Measurements from ENCODE around the gene AKAP3.

Gene AKAP3

DNA sequence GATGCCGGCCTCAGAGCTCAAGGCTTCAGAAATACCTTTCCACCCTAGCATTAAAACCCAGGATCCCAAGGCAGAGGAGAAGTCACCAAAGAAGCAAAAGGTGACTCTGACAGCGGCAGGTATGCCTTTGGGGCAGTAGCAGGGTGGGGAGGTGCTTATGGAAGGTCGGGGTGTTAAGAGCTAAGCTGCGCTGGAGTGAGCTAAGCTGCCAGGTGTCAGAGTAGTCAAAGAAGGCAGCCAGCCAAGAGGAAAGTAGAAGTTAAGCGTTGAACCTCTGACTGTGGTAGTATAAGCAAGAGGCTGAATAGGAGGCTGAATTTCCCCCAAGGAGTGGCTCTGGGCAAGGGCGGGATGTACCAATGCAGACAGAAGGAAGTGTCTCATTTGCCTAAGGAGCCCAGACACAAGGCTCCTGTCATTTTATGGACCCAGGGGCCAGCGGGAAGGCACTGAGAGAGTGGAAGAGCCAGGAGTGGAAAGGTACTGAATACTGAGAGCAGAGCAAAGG, 57.6 kb downstream of the AKAP3 start:
- no peak for DNase-seq

DNA sequence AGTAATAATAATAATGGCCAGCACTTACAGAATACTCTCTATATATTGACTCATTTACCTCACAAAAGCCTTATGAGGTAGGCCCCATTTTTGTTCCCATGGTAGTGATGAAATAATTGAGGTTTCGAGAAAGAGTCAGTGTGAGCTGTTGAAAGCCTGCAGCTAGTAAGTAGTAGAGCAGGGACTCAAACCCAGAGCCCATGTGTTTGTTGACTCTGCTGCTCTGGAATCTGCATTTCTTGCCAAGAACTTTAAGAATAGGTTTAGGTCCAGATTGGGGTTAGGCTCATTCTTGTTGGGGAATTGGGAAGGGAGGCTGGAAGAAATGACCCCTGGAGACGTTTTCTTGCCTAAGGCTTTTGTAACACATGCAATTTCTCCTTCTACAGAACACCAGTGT, 58.9 kb downstream of the AKAP3 start:
- no peak for DNase-seq

DNA sequence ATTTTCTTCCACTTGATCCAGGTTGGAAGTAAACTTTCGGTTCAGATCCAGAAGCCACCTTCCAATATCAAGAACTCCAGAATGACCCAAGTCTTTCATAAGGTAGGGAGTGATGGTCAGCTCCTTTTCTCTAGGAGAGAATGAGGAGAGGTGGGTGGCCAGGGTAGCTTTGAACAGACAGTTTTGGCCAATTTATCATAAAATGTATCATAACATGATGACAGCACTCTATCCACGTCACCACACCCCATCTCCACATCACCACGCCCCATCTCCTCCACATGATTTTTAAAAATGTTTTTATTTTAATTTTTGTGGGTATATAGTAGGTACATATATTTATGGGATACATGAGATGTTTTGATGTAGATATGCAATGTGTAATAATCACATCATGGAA, 59.9 kb downstream of the AKAP3 start:
- no peak for DNase-seq

DNA sequence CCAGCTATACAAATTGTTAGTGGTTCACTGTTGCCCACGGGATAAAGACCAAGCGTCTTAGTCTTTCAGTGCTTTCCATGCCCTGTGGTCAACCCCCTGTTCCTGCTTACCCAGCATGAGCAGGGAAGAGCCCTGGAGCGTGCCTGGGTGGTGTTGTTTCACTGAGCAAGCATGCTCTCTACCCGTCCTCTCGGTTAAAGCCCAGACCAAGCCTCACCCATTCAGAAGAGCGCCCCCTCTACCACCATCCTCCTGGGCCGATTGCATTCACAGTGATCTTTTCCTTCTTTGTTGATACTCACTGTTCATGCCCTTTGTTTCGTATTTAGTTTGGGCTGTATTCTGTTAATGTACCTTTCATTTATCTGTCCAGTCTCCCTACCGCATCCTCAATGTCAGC, 61.7 kb downstream of the AKAP3 start:
- DNase-seq, result no peak

DNA sequence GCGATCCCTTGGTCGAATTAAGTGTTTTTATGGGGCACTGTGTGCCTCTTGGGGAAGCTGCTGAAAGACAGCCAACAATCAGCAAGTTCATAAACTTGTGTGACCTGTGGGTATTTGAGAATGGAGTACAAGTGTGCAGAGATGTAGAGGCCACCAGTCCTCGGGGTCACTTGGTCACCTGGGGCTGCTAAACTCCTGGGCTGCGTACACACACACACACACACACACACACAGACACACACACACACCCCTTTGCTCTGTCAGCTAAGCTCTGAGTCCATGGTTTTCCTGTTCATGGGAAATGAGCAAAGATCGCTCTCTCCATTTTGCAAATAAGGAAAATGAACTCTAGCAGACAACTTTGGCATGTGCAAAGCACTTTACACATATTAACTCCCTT, 62.4 kb downstream of the AKAP3 start:
- no peak for DNase-seq

DNA sequence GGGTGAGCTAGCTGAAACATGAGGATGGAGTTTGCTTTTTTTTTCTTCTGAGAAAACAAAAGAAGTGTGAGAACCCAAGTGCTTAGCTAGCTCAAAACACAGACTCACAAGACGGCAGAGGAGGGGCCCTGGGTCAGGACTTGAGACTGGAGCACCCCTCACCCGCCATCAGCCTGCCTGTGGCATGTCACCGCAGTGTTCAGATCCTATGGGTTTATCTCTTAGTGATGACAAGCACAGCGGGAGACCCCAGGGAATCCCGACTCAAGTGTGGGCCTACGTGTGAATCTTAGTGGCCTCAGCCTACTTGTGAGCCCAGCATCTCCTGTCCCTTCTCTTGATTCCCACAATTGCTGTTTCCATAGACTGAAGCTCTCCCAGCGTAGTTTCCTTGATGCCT, 64.0 kb downstream of the AKAP3 start:
- no peak for DNase-seq

DNA sequence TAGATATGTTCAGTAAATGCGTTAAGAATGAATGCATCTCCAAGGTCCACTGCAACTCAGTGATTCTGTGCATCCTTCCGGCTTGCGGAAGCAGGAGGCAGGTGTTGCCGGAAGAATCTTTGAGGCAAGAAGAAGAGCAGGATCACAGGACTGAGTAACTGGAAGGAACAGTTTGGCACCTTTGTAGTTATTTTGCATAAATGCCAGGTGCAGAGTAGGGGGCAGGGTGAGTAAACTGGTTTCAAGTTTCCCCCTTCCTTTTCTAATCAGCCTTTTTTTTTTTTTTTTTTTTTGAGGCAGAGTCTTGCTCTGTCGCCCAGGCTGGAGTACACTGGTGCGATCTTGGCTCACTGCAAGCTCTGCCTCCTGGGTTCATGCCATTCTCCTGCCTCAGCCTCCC, 64.6 kb downstream of the AKAP3 start:
- no peak for DNase-seq

DNA sequence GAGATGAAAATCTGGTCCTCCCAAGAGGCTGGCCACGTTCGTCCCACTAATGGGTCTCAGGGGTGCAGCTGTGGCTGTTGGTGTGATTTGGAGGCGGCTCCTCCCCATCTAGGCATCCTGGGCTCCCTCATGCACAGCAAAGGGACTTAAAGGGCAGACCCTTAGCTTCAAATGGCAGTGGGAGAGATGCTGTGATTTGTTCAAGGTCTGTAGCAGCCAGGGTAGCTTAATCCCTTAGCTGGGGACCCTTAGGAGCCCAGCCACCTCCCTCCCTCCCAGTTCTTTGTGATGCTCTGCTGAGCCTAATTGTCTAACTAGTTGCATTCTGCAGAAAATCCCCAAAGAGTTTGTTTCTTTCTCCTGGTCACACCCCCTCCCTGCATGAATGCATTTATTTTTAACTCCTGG, 68.6 kb downstream of the AKAP3 start:
- no peak for DNase-seq

DNA sequence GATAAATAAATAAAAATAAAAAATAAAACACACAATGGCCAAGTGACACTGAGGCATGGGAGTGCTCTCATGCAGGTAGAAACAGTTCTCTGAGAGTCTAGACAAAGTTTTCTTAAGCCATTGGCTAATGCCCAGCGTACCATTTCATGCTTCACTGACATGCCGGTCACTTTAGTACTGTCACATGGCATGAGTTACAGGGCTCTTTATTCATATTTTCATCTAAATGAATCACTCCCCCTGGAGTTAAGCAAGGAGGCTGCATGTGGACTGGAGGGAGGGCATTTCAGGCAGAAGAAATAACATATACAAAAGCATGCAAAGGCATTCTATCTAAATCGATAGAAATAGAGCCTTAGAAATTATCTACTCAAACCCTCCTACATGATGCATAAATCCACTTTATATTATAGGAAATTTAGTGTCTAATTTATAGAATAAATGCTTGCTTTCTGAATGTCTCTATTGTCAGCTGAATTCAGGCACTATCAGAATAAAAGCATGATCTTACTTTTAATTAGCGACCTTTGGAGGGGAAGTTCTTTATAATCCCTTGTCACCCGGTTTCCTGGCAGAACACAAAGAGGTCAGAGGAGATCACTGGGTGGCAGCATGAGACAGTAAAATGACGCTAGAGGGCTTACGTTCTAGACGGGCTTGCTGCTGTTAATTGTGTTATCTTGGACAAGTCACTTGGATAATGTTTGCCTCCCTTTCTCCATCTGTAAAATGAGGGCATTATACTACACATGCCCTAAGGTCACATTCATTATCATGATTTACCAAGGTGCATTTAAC, 69.3 kb downstream of the AKAP3 start:
- no peak for DNase-seq

DNA sequence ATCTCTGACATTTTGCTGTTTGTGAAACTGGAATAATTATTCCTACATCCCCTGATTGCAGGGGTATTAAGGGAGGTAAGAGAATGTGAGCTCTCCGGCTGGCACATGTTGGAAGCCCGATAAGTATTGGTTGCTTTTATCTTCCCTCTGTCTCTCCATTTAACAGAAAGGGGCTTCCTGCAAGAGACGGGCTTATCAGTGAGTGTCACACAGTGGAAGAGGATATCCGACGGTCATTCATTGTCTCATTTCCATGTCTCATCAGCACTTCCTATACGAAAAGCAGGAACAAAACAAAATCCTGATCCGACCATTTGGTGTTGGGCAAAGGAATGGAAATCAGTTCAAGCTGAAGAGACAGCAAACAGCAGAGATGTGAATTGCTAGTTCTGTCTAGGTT, 76.2 kb downstream of the AKAP3 start:
- DNase-seq, result no peak

DNA sequence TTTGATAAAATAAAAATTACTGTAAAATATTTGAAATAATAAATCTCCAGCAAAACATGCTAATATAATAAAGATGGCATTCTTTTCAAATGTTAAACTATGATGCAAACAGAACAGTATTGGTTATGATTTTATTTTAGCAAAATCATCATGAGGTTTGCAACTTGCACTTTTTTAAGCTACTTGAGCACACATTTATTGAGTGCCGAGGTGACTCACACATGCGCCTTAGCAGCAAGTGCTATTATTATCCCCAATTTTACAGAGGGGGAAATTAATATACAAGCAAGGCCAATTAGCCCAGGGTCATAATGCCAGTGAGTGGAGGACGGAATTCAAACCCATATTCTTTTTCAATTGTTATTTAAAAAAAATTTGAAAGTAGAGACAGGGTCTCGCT, 79.6 kb downstream of the AKAP3 start:
- no peak for DNase-seq

DNA sequence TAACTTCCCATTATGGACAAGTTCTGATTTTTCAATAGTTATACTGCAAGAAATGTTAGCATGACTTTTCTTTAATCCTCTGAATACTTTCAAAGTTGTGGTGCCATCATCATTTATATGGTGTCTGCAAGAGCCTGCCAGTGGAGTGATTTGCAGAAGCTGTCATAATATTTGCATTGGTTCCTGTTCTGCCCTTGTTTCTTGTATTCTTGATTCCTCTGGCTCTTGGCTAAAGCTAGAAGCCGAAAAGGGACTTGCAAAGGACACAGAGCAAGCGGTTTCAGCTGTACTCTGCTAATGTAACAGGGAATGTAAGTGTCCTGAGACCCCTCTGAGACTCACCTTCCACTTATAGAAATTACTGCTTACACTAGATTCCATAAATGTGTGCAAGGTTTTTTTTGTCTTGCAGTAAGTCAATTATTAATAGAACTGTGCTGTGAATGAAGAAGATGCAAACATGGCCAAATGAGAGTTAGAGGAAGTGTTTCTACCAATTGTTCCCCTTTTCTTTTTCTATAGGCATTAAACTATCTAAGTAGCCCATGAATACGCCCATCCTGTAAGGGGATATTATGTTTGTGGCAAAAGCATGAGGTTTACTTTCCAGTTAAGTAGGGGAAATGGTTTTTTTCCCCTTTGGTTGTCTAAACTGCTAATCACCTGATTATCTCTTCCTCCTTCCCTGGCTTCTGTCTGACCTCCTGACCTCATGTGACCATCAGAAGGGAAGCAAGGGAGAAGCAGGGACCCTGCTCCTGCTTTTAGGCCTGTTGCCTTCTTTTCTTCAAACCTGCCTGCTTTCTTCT, 81.6 kb downstream of the AKAP3 start:
- no peak for DNase-seq

DNA sequence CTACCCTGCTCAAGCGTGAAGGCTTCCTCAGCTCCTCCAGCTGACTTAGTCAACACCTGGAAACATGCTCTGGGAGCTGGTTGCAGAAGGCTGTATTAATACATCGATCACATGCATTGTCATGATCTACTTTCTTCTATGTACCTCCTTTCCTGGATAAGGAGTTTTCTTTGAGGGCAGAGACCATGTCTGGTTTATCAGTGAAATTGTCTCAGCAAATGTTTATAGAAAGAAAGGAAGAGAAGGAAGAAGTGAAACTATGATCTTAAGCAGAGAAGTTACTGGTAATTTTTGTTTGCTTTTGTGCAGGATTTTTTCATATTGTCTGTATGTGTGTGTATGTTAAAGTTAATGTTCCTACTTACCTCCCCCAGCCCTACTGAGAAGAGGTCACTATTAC, 82.4 kb downstream of the AKAP3 start:
- no peak for DNase-seq
